ENCODE results near the gene THSD7A. TPM values are rescaled to one million over a fixed set of nuclear protein-coding genes. Genes with fewer than 3 reads are reported as not detected.

The THSD7A gene
- total RNA-seq, 2 experiments from 2014 or later = not detected

DNA sequence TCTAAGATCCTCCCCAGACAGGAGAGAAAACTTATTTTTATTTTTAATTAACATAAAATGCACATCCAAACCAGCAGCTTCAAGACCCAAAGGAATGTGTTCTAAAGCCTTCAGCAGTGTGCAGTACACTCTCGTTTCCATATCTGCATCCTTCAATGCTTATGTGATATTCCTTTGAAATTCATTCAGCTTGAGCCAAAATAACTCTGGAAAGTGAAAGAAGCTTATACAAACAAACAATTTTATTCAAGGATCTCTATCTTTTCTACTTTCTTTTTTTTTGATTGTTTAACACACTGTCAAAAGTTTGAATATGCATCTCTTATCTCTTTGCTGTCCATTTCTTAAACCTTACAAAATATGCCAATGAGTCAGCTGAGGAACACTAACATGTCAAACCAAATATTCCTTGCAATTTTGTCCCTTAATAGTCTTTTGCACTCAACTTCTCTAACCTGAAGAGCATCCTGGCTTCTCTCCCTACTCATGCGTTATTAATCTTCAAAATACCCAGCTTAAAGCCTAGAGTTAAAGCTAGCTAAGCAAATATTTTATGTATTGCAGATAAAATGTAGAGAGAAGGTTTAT lies 124.3 kb downstream of the THSD7A start:
- H3K4me1 Mint-ChIP-seq (ENCODE audit: low read depth) = no peaks in the 10 kb centered on the region
- no peaks in the 10 kb centered on the region for H3K27me3 Mint-ChIP-seq
- no peak overlapping the region for H3K27ac Mint-ChIP-seq
- DNase-seq (no peak), ATAC-seq (no peak)
- intact Hi-C loops (cut with micrococcal nuclease) = no loop called here
- no peak overlapping the region for H3K4me3 Mint-ChIP-seq
- POLR2A ChIA-PET = no interaction called here
- no peak for TF ChIP-seq CTCF (IDR thresholded peaks at IDR 0.05)
- no peaks in the 10 kb centered on the region for H3K9me3 Mint-ChIP-seq
- CTCF ChIA-PET = no interaction called here
- H3K36me3 Mint-ChIP-seq (ENCODE audit: low read depth) = no peaks in the 10 kb centered on the region

GRCh38 chr7:11706666-11707605 lies 125.1 kb downstream of the THSD7A start:
- no peaks in the 10 kb centered on the region for H3K9me3 Mint-ChIP-seq
- ATAC-seq = no peak
- H3K4me3 Mint-ChIP-seq = no peak overlapping the region
- no peaks in the 10 kb centered on the region for H3K36me3 Mint-ChIP-seq (ENCODE audit: low read depth)
- intact Hi-C loops (cut with micrococcal nuclease) = no loop called here
- POLR2A ChIA-PET = no interaction called here
- CTCF ChIA-PET = no interaction called here
- no peaks in the 10 kb centered on the region for H3K27me3 Mint-ChIP-seq
- H3K27ac Mint-ChIP-seq = no peak overlapping the region
- no peak for DNase-seq
- no peaks in the 10 kb centered on the region for H3K4me1 Mint-ChIP-seq (ENCODE audit: low read depth)
- no peak for TF ChIP-seq CTCF (IDR thresholded peaks at IDR 0.05)

DNA sequence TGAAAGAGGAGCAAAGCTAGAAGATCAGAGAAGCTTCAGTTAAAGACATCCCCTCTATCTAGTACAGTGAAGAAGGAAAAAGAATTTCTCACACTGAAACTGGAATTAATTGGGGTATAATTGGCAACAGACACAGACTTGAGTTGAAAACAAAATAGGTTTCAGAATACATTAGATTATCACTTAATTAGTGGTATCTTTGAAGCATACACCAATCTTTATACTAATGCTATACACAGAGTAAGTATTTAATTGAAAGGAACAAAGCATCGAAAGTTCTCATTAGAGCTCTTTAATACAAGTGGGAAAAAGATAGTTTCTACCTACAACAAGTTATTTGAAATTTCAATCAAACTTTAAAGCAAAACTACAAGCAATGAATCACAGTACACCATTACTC lies 128.2 kb downstream of the THSD7A start:
- no peak for DNase-seq
- TF ChIP-seq CTCF (IDR thresholded peaks at IDR 0.05) = no peak
- ATAC-seq = no peak
- H3K36me3 Mint-ChIP-seq (ENCODE audit: low read depth) = no peaks in the 10 kb centered on the region
- H3K9me3 Mint-ChIP-seq = no peaks in the 10 kb centered on the region
- CTCF ChIA-PET = no interaction called here
- intact Hi-C loops (cut with micrococcal nuclease) = no loop called here
- no peaks in the 10 kb centered on the region for H3K4me1 Mint-ChIP-seq (ENCODE audit: low read depth)
- no peaks in the 10 kb centered on the region for H3K27me3 Mint-ChIP-seq
- H3K4me3 Mint-ChIP-seq = no peak overlapping the region
- no peak overlapping the region for H3K27ac Mint-ChIP-seq
- POLR2A ChIA-PET = no interaction called here

DNA sequence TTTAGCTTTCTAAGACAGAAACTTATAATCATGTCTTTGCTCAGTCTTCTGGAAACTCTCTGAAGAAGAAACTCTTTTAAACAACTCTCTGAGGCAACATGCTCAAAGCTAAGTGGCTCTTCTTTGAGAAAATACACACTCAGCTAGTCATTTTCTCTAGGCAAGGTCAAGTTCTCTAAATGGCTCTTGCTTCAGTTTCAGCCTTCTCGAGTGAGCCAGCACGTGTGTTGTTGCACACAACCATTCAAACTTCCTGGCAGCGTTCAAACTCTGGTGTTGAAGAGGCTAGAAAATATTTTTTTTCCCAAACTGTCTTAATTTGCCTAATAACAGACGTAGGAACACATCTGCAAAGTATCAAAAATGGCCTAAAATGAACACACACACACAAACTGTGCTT lies 129.1 kb downstream of the THSD7A start:
- TF ChIP-seq CTCF (IDR thresholded peaks at IDR 0.05) = no peak
- no peak for DNase-seq
- Mint-ChIP-seq H3K36me3 (ENCODE audit: low read depth) (no peaks in the 10 kb centered on the region), H3K27ac (no peak overlapping the region), H3K4me3 (no peak overlapping the region), H3K27me3 (no peaks in the 10 kb centered on the region), H3K4me1 (ENCODE audit: low read depth) (no peaks in the 10 kb centered on the region), H3K9me3 (no peaks in the 10 kb centered on the region)
- no peak for ATAC-seq
- intact Hi-C loops (cut with micrococcal nuclease) = no loop called here
- ChIA-PET POLR2A (no interaction called here), CTCF (no interaction called here)

DNA sequence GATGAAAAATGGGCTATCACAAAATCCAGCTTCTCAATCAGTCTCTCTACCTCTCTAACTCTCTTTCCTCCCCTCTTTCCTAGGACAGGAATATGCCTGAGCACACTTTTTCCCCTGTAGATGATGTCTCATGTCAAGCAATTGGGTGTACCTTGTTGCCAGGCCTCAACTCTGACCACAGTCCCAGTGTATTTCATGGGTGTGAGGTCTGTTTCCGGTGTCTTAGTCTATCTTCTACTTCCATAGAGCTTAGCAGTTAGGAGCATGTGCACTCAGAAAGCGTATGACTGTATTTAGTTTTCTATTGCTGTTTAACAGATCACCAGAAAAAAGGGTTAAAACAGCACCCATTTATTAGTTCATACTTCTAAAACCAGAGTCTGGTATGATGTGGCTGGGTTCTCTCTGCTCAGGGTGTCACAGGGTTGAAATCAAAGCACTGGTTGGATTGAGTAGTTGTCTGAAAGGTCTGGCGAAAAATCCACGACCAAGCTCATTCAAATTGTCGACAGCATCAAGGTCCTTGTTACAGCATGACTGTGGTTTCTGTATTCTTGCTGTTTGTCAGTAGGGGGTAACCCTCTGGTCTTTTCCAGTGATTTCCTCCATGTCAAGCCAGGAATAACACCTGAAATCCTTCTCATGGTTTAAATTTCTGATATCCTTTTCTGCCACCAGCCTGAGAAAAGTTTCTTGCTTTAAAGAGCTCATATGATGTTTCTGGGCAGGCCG lies 130.0 kb downstream of the THSD7A start:
- TF ChIP-seq CTCF (IDR thresholded peaks at IDR 0.05) = no peak
- Mint-ChIP-seq H3K9me3 (no peaks in the 10 kb centered on the region), H3K4me3 (no peak overlapping the region), H3K4me1 (ENCODE audit: low read depth) (no peaks in the 10 kb centered on the region), H3K27me3 (no peaks in the 10 kb centered on the region), H3K36me3 (ENCODE audit: low read depth) (no peaks in the 10 kb centered on the region), H3K27ac (no peak overlapping the region)
- POLR2A ChIA-PET = no interaction called here
- CTCF ChIA-PET = no interaction called here
- DNase-seq (no peak), ATAC-seq (no peak)
- intact Hi-C loops (cut with micrococcal nuclease) = no loop called here

Data from activated CD8-positive, alpha-beta T cell treated with anti-CD3 and anti-CD28 coated beads for 36 hours (primary cell).